Measurements from ENCODE around the gene RPL28. TPM values are rescaled to one million over a fixed set of nuclear protein-coding genes. Genes with fewer than 3 reads are reported as not detected.

RPL28 gene
- total and polyA plus RNA-seq, 2 of the 13 experiments (the other 11 are each of a cell fraction or from before 2014, with no cell fraction given), result 105 to 420 TPM

DNA sequence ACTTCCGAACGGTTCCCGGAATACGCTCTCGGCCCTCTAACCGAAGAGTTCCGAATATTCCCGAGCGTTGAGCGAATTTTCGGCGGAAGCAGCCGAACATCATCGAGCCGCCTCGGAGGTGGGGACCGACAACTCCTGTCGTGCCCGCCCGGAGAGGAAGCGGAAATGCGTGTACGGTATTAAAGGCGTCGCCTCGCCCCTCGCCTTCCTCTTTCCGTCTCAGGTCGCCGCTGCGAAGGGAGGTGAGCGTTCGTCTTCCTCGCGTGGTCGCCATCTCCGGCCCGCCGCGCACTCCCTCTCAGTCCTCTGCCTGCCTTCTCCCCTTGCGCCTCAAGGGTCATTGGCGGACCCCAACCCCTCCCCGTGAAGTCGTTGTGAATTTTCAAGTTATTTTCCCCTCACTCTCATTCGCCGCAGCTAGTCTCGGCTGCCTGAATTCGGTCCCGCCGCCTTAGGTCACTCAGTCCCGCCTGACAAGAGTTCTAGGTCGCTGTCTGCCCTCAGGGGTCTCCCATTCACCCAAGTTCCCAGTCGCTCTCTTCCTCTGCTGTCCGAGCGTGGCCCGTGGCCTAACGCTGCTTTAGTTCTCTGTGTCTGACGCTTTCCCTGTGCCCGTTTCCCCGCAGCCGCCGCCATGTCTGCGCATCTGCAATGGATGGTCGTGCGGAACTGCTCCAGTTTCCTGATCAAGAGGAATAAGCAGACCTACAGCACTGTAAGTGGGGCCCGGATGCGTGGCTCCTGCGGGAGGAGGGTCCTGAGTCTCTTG, at the start of gene RPL28 (continued):
- TF ChIP-seq ZNF766 (CRISPR knock-in tag; IDR thresholded peaks at IDR 0.05; ENCODE audit: borderline replicate concordance) (peak; percentile 70; the same call in 1 of the 2 replicates), ZNF652 (CRISPR knock-in tag; IDR thresholded peaks at IDR 0.05; ENCODE audit: borderline replicate concordance, low read depth) (0 out of 2 replicates have a peak, but pooled peaks have one; percentile 11), SIN3B (IDR thresholded peaks at IDR 0.05; ENCODE audit: low read length) (no peak; the same call in 1 of the 2 replicates), ZNF709 (CRISPR knock-in tag; IDR thresholded peaks at IDR 0.05) (peak; percentile 72), SOX5 (CRISPR knock-in tag; IDR thresholded peaks at IDR 0.05; ENCODE audit: borderline replicate concordance) (peak; percentile 30; the same call in 1 of the 2 replicates), EZH2 (conservative IDR thresholded peaks at IDR 0.05; ENCODE audit: low read depth, low read length) (no peak), SATB2 (CRISPR knock-in tag; IDR thresholded peaks at IDR 0.05) (peak; percentile 89), ZNF75D (CRISPR knock-in tag; IDR thresholded peaks at IDR 0.05; ENCODE audit: borderline replicate concordance) (peak; percentile 91; the same call in 1 of the 2 replicates), POLR2G (IDR thresholded peaks at IDR 0.05; ENCODE audit: low read depth, low read length) (peak; percentile 99), KLF13 (CRISPR knock-in tag; IDR thresholded peaks at IDR 0.05) (0 out of 2 replicates have a peak, but pooled peaks have one; percentile 83), ZNF496 (CRISPR knock-in tag; IDR thresholded peaks at IDR 0.05; ENCODE audit: insufficient replicate concordance) (no peak), STAT5B (CRISPR knock-in tag; IDR thresholded peaks at IDR 0.05) (0 out of 2 replicates have a peak, but pooled peaks have one; percentile 66), ZNF883 (CRISPR knock-in tag; IDR thresholded peaks at IDR 0.05; ENCODE audit: not compliant biosample characterization) (peak; percentile 76), ZNF607 (CRISPR knock-in tag; IDR thresholded peaks at IDR 0.05; ENCODE audit: borderline replicate concordance) (peak; percentile 30; the same call in 1 of the 2 replicates), DR1 (CRISPR knock-in tag; IDR thresholded peaks at IDR 0.05) (peak; percentile 98), ERF (CRISPR knock-in tag; IDR thresholded peaks at IDR 0.05) (peak; percentile 80), ZNF33B (CRISPR knock-in tag; IDR thresholded peaks at IDR 0.05) (no peak), ASH2L (IDR thresholded peaks at IDR 0.05; ENCODE audit: insufficient read length, low read depth, low read length) (peak; percentile 15)
- TF ChIP-seq, protein P1, sequence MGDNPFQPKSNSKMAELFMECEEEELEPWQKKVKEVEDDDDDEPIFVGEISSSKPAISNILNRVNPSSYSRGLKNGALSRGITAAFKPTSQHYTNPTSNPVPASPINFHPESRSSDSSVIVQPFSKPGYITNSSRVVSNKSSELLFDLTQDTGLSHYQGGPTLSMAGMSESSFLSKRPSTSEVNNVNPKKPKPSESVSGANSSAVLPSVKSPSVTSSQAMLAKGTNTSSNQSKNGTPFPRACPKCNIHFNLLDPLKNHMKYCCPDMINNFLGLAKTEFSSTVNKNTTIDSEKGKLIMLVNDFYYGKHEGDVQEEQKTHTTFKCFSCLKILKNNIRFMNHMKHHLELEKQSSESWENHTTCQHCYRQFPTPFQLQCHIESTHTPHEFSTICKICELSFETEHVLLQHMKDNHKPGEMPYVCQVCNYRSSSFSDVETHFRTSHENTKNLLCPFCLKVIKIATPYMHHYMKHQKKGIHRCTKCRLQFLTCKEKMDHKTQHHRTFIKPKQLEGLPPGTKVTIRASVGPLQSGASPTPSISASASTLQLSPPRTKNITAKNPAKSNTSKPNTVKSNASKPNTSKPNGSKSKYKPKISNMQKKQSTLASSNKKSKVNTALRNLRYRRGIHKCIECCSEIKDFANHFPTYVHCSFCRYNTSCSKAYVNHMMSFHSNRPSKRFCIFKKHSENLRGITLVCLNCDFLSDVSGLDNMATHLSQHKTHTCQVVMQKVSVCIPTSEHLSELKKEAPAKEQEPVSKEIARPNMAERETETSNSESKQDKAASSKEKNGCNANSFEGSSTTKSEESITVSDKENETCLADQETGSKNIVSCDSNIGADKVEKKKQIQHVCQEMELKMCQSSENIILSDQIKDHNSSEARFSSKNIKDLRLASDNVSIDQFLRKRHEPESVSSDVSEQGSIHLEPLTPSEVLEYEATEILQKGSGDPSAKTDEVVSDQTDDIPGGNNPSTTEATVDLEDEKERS (CRISPR knock-in tag; IDR thresholded peaks at IDR 0.05), result peak; percentile 75; the same call in 1 of the 2 replicates
- TF ChIP-seq, protein P2, sequence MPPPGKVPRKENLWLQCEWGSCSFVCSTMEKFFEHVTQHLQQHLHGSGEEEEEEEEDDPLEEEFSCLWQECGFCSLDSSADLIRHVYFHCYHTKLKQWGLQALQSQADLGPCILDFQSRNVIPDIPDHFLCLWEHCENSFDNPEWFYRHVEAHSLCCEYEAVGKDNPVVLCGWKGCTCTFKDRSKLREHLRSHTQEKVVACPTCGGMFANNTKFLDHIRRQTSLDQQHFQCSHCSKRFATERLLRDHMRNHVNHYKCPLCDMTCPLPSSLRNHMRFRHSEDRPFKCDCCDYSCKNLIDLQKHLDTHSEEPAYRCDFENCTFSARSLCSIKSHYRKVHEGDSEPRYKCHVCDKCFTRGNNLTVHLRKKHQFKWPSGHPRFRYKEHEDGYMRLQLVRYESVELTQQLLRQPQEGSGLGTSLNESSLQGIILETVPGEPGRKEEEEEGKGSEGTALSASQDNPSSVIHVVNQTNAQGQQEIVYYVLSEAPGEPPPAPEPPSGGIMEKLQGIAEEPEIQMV (CRISPR knock-in tag; IDR thresholded peaks at IDR 0.05; ENCODE audit: low read depth), result peak; percentile 79
- TF ChIP-seq, protein P3, sequence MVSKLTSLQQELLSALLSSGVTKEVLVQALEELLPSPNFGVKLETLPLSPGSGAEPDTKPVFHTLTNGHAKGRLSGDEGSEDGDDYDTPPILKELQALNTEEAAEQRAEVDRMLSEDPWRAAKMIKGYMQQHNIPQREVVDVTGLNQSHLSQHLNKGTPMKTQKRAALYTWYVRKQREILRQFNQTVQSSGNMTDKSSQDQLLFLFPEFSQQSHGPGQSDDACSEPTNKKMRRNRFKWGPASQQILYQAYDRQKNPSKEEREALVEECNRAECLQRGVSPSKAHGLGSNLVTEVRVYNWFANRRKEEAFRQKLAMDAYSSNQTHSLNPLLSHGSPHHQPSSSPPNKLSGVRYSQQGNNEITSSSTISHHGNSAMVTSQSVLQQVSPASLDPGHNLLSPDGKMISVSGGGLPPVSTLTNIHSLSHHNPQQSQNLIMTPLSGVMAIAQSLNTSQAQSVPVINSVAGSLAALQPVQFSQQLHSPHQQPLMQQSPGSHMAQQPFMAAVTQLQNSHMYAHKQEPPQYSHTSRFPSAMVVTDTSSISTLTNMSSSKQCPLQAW (CRISPR knock-in tag; IDR thresholded peaks at IDR 0.05), result peak; percentile 31; the same call in 1 of the 2 replicates
- TF ChIP-seq, protein P4, sequence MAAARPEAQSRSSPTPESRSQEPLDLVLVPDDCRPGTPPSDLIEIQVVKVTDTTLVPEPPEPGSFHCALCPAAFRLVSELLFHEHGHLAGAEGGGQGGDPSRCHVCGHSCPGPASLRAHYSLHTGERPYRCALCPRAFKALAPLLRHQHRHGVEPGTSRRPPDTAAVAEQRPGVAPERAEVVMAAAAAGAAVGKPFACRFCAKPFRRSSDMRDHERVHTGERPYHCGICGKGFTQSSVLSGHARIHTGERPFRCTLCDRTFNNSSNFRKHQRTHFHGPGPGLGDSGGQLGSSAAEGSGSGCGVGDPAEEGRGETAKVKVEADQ (CRISPR knock-in tag; IDR thresholded peaks at IDR 0.05; ENCODE audit: borderline replicate concordance), result peak; percentile 61; the same call in 1 of the 2 replicates

Measured in HepG2 (cell line).